GM21381 (cell line): ENCODE results near the gene NUP93.

Experiments
- ATAC-seq: cut with Tn5 transposase; IDR thresholded peaks from one replicate; pipeline ENCODE4 v1.9.1; 2021; ENCODE audit warnings: mild to moderate bottlenecking, moderate library complexity; ENCODE audit not compliant: unreplicated experiment

The NUP93 gene

DNA sequence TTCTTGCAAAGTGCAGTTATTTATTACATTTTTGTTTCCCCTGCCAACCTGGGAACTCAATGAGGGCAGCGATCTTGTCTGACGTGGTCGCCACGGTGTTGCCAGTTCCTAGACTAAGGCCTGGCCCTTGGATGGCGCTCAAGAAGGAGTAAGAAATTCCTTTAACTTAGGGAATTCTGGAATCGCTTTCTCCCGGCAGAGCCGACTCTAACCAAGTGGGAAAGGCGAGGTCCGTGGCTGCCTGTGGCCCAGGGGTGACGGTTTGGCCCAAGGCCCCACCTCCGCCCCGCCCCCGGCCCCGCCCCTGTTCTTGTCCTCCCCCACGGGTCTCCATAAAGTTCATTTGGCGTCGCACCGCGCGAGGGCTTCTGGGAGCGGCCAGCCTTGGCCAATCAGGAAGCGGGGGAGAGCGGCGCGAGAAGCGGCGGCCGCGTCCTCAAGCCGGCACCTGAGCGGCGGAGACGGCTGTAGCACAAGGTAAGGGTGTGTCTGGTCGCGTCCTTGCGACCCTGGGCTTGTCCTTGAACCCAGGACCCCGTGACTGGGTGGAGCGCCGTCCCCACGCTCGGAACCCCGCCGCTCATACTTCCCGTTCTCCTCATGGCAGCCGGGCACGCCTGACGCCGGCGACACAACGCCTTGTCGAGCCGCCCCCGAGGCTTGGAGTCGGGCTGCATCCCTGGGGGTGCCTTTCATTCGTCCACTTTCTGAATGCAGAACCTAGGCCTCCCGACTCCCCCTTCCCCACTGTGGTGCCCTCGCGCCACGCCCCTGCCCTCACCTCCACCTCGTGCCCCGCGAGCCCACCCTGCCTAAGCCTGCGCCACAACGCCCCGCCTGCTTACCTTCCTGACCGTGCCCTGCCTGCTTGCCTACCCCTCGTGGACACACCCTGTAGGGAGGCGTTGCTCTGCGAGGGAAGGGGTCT lies at the start of gene NUP93:
TSS of gene NUP93 (plus strand) at position 395 of the 928 bp plus-strand sequence. CDS start 18,119 bp downstream, outside the sequence.
- peak; percentile 88 for ATAC-seq

DNA sequence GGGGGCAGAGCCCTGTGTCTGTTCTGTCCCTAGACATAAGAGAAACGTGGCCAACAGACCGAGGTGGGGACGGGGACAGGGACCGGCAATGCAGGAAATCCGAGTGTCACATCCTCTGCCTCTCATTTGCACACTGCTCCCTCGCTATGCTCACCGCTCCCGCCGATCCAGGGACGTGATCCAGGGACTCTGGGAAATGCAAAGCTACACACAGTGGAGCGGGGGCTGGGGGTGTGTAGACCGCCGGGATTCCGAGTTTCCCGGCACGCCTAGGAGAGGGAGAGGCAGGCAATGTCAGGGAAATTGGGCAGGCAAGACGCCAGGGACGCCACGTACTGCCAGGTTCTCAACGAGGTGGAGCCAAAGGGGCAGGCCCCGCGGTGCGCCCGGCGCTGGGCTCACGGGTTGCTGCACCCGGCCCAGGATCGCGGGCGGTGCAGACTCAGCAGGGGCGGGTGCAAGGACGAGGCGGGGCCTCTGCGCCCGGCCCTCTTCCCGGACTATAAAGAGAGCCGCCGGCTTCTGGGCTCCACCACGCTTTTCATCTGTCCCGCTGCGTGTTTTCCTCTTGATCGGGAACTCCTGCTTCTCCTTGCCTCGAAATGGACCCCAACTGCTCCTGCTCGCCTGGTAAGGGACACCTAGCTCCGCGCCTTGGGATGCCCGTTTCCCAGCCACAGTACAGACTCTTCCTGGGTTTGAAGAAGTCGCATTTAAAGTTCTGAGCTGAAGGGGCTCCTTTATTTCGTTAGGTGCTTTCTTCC lies 47.8 kb upstream of the NUP93 start, which contains the start of gene MT1X:
TSS of gene MT1X (plus strand) at position 532 of the 764 bp plus-strand sequence. CDS start at position 603, 71 bp downstream.
- ATAC-seq: peak; percentile 98

DNA sequence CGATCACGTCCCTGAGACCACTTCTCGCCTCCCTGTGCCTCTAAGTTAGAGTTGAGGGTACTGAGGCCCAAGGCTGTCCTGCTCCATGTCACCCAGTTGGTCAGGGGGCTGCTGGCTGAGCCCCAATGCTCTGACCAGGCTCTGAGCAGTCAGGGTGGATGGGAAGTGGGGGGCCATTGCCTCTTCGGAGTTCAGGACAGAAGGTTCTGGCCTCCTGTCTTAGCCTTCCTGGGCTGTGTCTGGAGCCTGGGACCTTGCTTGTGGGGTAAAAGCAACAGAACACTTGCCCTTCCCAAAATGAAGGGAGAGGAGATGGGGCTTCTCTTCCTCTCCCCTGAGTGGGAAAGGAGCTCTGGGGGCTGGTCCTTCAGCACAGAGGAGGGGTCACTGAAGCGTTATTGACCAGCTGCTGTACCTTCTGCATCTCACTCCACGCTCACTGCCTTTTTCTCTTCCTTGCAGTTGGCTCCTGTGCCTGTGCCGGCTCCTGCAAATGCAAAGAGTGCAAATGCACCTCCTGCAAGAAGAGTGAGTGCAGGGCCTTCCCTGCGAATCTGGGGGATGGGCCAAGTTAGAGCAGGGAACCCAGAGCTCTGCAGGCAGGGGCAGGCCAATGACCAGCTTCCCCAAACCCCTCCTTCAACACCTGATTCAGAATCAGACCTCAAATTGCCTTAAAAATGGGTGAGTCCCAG lies 47.1 kb upstream of the NUP93 start:
- ATAC-seq: peak; percentile 2

DNA sequence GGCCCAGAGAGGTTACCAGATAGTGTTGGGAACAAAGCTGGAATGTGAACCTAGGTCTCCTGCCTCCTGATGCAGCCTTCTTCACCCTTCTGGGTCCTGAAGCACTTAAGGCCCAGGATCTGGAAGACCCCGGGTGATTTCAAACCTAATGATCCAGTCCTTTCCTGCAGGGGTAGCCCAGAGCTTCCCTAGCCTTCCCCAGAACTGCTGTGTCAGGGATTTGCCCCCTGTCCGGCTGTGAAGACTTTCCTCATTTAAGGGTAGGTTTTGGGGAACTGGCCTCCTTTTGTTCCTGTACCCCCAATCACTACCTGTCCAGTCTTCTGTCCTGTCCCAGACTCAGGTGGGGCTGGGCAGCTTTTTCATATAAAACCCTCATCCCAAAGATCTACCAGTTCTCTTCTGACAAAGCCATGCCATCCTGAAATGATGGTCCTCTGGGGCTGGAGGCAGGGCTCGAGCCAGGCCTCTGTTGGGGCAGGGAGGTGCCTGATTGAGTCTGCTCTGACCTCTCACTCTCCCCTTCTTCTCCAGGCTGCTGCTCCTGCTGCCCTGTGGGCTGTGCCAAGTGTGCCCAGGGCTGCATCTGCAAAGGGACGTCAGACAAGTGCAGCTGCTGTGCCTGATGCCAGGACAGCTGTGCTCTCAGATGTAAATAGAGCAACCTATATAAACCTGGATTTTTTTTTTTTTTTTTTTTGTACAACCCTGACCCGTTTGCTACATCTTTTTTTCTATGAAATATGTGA lies 46.3 kb upstream of the NUP93 start:
- no peak for ATAC-seq

DNA sequence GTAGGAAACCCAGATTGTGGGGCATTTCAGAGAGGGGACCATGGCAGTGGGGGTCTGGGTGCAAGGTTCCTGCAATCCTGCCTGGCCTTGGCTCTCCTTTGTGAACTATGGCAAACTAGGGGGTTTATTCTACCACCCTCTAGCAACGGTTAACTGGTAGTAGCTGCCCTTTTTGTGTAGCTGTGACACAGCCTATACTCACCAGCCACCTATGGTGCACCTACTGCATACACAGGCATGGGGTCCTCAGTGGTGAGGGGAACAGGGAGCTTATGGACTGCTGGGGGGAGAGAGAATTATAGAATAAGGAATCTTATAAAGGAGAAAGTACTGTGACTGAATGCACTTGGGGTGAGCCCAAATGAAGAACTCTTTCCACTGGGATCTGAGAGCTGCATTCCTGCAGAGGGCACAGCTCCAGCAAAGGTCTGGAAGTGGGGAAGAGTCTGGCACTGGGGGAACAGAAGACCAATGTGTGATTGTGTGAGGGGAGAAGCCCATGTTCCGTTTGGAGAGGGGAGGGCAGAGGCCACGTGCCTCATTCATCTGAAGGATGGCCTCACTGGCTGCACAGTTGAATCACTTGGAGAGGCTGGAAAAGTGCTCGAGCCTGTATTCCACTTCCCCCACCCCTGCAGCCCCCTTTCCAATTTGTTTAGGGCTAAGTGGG lies 45.5 kb upstream of the NUP93 start:
- ATAC-seq: no peak

DNA sequence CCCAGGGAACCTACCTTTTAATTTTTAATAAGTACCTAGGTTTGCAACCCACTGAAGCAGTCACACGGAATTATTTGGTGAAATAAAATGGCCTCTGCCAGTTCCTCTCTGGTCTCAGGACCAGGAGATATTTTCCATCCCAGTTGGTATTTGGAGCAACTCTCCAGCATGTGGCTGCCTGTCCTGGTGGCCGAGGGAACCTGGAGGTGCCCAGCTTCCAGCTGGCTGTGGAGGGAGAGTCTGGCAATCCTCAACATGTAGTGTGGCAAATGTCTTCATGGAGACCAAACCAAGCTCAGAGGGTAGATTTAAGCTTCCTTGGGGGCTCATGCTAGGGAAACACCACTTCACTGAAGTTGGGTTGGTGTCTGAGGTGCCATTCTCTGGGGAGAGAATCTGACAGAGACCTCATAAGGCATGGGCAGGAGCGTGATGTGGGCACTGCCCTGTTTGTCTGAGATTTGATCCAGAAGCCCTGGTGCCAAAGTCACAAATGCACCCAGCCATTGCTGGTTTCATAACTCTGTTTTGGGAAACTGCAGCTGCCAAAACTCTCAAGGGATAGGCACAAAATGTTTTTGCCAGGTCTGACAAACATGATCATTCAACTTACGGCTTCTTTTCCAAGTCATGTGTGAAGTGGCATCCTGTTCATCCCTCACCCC lies 44.9 kb upstream of the NUP93 start:
- no peak for ATAC-seq

DNA sequence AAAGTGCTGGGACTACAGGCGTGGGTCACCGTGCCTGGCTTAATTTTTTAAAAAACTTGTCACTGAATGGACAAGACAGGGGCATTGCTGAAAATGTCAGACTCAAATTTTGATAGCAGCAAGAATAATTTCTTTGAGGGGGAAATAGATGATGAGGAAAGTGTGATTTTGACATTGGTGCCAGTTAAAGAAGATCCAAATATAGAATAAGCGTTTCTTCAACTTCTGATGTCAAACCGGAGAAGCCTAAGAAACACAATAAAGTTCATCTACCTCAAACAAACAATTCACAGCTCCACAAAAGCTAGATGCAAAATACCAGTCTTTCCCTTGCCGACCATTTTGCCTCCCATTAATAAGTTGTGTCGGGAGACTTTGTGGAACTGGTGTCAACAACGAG lies 43.2 kb upstream of the NUP93 start:
- no peak for ATAC-seq

DNA sequence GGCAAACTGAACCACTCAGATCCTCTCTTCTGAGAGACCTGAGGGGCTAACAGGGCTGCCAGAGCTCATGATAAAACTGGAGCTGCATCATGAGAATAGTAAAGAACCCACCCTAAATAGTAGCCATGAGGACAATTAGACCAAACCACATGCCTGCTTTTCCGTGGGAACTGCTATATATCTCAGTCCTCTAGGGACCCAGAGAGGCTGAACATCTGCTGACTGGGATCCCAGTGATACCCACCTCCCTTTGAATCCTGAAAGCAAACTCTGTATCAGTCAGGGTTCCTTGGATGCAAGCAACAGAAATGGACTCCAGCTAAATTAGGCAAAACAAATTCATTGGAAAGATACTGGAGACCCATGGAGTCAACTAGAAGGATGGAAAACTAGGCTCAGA lies 41.2 kb upstream of the NUP93 start:
- no peak for ATAC-seq

DNA sequence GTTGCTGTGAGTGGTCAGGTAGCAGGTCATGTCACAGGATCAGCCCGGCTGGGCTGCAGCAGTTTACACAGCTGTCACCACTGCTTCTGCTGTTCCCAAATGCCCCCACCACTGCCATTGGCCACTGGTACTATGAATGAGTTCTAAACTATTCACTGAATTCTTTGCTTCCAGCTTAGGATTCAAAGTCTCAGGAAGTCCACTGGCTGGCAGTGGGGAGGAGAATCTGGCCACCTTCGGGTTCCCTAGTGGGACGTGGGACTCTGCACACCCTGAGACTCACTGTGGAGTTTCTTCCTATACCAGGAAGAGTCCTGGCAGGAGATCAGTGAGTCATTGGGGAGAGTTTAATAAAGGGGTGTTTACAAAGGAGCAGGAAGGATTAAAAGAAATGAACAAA lies 40.8 kb upstream of the NUP93 start:
- no peak for ATAC-seq

DNA sequence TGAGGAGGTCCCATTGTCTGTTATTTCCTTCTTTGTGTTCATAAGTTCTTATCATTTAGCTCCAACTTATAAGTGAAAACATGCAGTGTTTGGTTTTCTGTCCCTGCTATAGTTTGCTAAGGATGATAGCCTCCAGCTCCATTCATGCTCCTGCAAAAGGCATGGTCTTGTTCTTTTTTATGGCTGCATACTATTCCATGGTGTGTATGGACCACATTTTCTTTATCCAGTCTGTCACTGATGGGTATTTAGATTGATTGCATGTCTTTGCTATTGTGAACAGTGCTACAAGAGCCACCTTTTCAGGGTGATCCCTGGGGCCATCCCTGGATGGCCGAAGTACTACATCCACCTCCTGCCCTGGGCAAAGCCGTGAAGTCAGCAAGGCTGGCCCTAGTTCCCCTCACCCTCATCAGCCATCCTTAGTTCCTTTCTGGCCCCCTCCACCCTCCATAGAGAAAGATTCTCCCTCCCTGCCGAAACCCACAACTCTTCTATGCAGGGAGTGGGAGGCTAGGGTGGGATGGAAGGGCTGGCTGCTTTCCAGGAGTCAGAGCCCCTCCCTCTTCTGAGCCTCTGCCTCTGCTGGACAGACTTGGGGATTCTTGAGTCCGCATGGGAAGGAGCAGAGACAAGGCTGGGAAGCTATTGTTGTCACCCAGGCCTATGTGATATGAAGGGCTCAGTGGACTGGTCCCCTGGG lies 39.4 kb upstream of the NUP93 start:
- no peak for ATAC-seq

DNA sequence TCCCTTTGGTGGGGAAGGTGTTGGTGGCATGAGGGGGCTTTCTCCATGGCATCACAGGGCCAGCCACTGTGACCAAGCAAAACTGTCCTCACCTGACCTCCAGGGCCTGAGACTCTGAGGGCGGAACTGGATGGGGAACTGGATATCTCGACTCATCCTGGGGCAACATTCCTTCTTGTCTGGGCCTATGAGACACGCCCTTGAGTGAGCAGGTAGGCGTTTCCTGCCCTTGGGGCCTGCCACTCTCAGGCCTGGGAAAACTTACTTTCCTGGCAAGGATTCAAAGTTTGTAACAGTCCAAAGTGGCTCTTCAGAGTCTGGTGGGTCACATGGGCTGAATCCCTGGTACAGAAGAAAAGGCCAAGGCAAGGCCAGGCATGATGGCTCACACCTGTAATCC lies 38.0 kb upstream of the NUP93 start:
- no peak for ATAC-seq

DNA sequence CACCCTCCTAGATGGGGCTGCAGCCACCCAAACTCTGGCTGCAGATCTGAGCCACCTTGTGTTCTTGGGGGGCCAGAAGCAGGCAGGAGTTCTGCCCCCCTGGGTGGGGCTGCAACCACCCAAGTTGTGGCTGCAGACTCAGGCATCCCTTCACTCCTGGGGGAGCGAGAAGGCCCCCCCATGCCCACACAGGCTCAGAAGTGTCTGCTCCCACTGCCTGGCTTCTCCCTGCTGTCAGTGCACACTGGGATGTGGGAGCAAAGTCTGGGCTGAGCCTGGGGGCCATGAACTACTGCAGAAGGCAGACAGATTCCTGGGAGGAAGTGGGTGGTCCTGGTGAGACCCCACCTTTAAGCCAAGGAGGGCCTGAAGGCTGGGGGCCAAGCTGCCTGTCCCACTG lies 34.7 kb upstream of the NUP93 start:
- no peak for ATAC-seq

DNA sequence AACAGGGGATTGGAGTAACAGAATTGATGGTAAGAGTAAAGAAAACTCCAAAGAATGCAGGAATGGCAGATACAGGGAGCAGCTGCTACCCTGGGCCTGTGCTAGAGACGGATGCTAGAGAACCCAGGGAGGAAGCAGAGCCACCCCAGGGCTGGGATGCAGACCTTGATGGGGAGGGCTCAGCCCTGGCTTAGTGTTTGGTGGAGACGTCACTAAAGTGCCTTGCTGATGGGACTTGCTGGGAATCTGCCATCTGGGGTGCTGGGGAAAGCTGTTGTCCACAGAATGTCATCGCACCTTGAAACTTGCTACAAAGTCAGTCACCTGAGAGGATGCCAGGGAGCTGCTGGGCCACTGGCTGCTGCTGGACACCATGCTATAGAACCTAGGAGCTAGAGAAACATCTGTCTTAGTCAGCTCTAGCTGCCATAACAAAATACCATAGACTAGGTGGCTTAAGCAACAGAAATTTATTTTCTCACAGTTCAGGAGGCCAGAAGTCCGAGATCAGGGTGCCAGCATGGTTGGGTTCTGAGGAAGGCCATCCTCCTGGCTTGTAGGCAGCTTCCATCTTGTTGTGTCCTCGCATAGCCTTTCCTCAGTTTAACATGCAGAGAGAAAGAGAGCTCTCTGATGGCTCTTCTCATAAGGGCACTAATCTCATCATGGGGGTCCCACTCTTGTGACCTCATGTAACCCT lies 32.3 kb upstream of the NUP93 start:
- ATAC-seq: no peak

DNA sequence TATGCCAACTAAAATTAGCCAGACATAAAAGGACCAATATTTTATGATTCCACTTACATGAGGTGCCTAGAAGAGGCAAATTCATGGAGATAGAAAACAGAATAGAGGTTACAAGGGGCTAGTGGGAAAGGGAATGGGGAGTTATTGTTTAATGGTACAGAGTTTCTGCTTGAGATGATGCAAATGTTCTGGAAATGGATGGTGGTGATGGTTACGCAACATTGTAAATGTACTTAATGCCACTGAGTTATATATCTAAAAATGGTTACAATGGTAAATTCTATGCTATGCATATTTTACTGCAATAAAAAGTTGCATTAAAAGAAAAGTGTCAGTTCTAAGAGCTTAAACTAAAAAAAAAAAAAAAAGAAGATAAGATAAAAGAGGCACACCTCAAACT lies 29.7 kb upstream of the NUP93 start:
- no peak for ATAC-seq

DNA sequence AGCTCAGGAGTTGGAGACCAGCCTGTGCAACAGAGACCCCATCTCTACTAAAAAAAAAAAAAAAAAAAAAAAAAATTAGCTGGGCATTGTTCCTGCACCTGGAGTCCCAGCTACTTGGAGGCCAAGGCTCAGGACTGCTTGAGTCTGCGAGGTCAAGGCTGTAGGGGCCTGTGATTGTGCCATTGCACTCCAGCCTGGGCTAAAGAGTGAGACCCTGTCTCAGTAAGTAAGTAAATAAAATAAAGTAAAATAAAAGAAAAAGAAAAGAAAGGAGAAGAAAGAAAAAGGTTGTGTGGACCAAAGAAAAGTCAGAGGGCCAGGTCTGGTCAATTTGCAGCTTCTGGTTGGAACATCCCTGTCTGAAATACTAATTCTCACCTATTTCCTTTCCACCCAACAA lies 29.3 kb upstream of the NUP93 start:
- no peak for ATAC-seq

DNA sequence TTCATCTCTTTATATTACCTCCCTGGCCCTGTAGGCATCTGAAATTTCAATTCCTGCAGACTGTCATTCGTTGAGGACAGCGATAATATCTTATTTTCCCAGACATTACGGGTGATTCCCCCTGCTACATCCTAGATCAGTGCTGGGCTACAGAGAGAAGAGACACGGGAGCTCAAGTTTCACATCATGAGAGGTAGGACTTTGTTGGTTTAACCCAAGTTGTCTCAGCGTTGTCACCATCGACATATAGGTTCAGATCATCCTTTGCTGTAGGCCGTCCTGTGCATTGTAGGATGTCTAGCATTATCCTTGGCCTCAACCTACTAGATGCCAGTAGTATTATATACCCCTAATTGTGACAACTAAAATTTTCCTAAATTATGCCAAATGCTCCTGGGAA lies 28.4 kb upstream of the NUP93 start:
- no peak for ATAC-seq

DNA sequence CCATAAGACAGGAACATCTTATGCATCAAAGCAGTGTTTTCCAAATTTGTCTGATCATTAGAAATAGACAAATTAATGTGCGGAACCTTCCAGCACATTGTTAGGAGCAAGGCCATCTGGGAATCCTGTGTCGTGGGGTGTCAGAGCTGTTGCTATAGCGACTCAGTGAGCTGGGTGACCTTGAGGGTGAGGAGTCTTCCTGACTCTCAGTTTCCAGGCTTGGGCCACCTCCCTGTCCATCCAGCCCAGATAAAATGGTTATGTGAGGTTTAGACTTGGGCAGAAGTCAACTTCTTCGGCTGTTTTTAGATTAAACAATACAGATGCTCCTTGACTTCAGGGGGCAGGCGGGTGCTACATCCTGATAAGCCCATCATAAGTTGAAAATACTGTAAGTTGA lies 27.1 kb upstream of the NUP93 start:
- ATAC-seq: no peak
